ENCODE data around the gene THAP12. TPM values are rescaled to one million over a fixed set of nuclear protein-coding genes. Genes with fewer than 3 reads are reported as not detected.

THAP12 gene
- total and polyA plus RNA-seq, 2 of the 13 experiments (the other 11 are each of a cell fraction or from before 2014, with no cell fraction given) = 18.8 to 51.3 TPM

DNA sequence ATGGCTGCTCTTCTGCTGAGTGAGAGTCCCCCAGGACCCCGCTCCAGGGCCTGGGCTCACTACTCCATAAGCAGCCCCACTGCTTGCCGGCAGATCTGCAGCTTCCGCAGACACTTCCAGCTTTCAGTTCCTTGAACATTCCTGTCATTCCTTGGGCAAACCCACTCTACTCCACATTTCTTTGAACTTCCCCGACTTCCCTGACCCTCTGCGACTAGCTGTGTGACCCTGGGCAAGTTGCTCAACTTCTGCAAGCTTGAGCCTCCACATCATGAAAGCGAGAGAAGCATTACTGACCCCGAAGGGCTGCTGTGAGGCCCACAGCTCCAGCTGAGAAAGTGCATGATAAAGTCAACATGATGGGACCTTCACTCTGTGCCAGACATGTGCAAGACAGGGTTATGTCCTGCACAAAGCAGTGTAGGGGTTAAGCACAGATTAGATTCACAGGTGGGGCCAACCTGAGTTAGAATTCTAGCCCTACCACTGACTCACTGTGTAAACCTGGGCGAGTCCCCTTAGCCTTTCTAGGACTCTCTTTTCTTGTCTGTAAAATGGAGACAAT is 51.8 kb downstream of the THAP12 start (continued):
- peak; percentile 46; the same call in 1 of the 2 replicates for TF ChIP-seq REPIN1 (CRISPR knock-in tag; IDR thresholded peaks at IDR 0.05; ENCODE audit: borderline replicate concordance, low read depth)
- 0 out of 2 replicates have a peak, but pooled peaks have one; percentile 25 for TF ChIP-seq RFXAP (CRISPR knock-in tag; IDR thresholded peaks at IDR 0.05; ENCODE audit: borderline replicate concordance)
- TF ChIP-seq, protein P1, sequence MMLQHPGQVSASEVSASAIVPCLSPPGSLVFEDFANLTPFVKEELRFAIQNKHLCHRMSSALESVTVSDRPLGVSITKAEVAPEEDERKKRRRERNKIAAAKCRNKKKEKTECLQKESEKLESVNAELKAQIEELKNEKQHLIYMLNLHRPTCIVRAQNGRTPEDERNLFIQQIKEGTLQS (CRISPR knock-in tag; IDR thresholded peaks at IDR 0.05) = 0 out of 2 replicates have a peak, but pooled peaks have one; percentile 41
- TF ChIP-seq EEA1 (CRISPR knock-in tag; IDR thresholded peaks at IDR 0.05; ENCODE audit: borderline replicate concordance) = no peak
- TF ChIP-seq ZNF441 (CRISPR knock-in tag; IDR thresholded peaks at IDR 0.05; ENCODE audit: borderline replicate concordance) = 0 out of 2 replicates have a peak, but pooled peaks have one; percentile 26
- 0 out of 2 replicates have a peak, but pooled peaks have one; percentile 25 for TF ChIP-seq ZNF547 (CRISPR knock-in tag; IDR thresholded peaks at IDR 0.05)
- TF ChIP-seq ATF7 (IDR thresholded peaks at IDR 0.05) = no peak
- TF ChIP-seq ATF7 (CRISPR knock-in tag; IDR thresholded peaks at IDR 0.05) = no peak
- TF ChIP-seq KAT8 (CRISPR knock-in tag; IDR thresholded peaks at IDR 0.05) = 0 out of 2 replicates have a peak, but pooled peaks have one; percentile 43
- TF ChIP-seq NR2F6 (IDR thresholded peaks at IDR 0.05) = peak; percentile 93
- peak; percentile 91 for TF ChIP-seq NR2F6 (CRISPR knock-in tag; IDR thresholded peaks at IDR 0.05)
- peak; percentile 65; the same call in 1 of the 2 replicates for TF ChIP-seq GFI1 (CRISPR knock-in tag; IDR thresholded peaks at IDR 0.05; ENCODE audit: borderline replicate concordance)
- no peak for TF ChIP-seq KAT2B (IDR thresholded peaks at IDR 0.05; ENCODE audit: borderline replicate concordance, low read depth, low read length)
- TF ChIP-seq TCF7 (IDR thresholded peaks at IDR 0.05; ENCODE audit: low read depth) = peak; percentile 92
- TF ChIP-seq SSRP1 (CRISPR knock-in tag; IDR thresholded peaks at IDR 0.05) = 0 out of 2 replicates have a peak, but pooled peaks have one; percentile 28
- no peak for TF ChIP-seq GPN1 (CRISPR knock-in tag; IDR thresholded peaks at IDR 0.05; ENCODE audit: borderline replicate concordance)
- peak; percentile 68; the same call in 1 of the 2 replicates for TF ChIP-seq FOXJ3 (CRISPR knock-in tag; IDR thresholded peaks at IDR 0.05; ENCODE audit: borderline replicate concordance)
- TF ChIP-seq ZBTB7B (CRISPR knock-in tag; IDR thresholded peaks at IDR 0.05) = peak; percentile 61; the same call in 1 of the 2 replicates
- peak; percentile 72; the same call in 1 of the 2 replicates for TF ChIP-seq ISL2 (CRISPR knock-in tag; IDR thresholded peaks at IDR 0.05)
- peak; percentile 55; the same call in 1 of the 2 replicates for TF ChIP-seq ZNF12 (CRISPR knock-in tag; IDR thresholded peaks at IDR 0.05)
- TF ChIP-seq PHF21A (CRISPR knock-in tag; IDR thresholded peaks at IDR 0.05) = peak; percentile 64; the same call in 1 of the 2 replicates
- TF ChIP-seq CEBPB (IDR thresholded peaks at IDR 0.05; ENCODE audit: borderline replicate concordance, low read depth, low read length) = peak; percentile 89
- no peak for TF ChIP-seq MED13 (CRISPR knock-in tag; IDR thresholded peaks at IDR 0.05)
- TF ChIP-seq, protein P2, sequence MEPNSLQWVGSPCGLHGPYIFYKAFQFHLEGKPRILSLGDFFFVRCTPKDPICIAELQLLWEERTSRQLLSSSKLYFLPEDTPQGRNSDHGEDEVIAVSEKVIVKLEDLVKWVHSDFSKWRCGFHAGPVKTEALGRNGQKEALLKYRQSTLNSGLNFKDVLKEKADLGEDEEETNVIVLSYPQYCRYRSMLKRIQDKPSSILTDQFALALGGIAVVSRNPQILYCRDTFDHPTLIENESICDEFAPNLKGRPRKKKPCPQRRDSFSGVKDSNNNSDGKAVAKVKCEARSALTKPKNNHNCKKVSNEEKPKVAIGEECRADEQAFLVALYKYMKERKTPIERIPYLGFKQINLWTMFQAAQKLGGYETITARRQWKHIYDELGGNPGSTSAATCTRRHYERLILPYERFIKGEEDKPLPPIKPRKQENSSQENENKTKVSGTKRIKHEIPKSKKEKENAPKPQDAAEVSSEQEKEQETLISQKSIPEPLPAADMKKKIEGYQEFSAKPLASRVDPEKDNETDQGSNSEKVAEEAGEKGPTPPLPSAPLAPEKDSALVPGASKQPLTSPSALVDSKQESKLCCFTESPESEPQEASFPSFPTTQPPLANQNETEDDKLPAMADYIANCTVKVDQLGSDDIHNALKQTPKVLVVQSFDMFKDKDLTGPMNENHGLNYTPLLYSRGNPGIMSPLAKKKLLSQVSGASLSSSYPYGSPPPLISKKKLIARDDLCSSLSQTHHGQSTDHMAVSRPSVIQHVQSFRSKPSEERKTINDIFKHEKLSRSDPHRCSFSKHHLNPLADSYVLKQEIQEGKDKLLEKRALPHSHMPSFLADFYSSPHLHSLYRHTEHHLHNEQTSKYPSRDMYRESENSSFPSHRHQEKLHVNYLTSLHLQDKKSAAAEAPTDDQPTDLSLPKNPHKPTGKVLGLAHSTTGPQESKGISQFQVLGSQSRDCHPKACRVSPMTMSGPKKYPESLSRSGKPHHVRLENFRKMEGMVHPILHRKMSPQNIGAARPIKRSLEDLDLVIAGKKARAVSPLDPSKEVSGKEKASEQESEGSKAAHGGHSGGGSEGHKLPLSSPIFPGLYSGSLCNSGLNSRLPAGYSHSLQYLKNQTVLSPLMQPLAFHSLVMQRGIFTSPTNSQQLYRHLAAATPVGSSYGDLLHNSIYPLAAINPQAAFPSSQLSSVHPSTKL (CRISPR knock-in tag; IDR thresholded peaks at IDR 0.05) = peak; percentile 82
- TF ChIP-seq ZSCAN9 (CRISPR knock-in tag; IDR thresholded peaks at IDR 0.05; ENCODE audit: borderline replicate concordance) = no peak
- peak; percentile 55; the same call in 1 of the 2 replicates for TF ChIP-seq SALL1 (CRISPR knock-in tag; IDR thresholded peaks at IDR 0.05)
- TF ChIP-seq BCL6 (CRISPR knock-in tag; IDR thresholded peaks at IDR 0.05) = peak; percentile 90
- TF ChIP-seq, protein P3, sequence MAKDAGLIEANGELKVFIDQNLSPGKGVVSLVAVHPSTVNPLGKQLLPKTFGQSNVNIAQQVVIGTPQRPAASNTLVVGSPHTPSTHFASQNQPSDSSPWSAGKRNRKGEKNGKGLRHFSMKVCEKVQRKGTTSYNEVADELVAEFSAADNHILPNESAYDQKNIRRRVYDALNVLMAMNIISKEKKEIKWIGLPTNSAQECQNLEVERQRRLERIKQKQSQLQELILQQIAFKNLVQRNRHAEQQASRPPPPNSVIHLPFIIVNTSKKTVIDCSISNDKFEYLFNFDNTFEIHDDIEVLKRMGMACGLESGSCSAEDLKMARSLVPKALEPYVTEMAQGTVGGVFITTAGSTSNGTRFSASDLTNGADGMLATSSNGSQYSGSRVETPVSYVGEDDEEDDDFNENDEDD (CRISPR knock-in tag; IDR thresholded peaks at IDR 0.05; ENCODE audit: borderline replicate concordance) = no peak
- no peak for TF ChIP-seq ZNF124 (CRISPR knock-in tag; IDR thresholded peaks at IDR 0.05)

Measured in HepG2 (cell line).